HG02981 (cell line): ENCODE results near the gene ANKRD18B.
"Not testable (repeated sequence)": the region's sequence is repeated elsewhere in the genome, so short reads cannot be mapped to it uniquely, and the experiment has no call there.

Experiments
- ATAC-seq: cut with Tn5 transposase; IDR thresholded peaks from one replicate; pipeline ENCODE4 v1.9.1; 2021; ENCODE audit warnings: mild to moderate bottlenecking, moderate library complexity; ENCODE audit not compliant: unreplicated experiment

Gene ANKRD18B

DNA sequence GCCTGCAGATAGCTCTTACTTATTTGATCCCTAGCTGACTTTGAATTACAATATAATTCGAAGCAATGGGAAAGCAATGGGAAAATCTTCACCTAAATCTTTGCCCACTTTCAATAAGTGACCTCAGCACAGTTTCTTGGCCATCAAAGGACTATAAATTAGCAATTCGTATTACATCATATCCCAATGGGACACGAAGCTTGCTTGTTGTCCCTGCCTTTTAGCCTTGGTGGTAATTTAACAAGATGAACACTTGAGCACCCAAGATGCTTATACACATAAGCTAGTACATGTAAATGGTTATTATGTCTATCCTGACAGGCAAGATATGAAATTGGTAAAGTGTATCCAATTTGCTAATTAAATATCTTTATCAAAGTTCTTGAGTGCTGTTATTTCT, 9.9 kb downstream of the ANKRD18B start:
- not testable (repeated sequence) for ATAC-seq

GRCh38 chr9:33535541-33535940, 11.5 kb downstream of the ANKRD18B start:
- ATAC-seq, result no peak

DNA sequence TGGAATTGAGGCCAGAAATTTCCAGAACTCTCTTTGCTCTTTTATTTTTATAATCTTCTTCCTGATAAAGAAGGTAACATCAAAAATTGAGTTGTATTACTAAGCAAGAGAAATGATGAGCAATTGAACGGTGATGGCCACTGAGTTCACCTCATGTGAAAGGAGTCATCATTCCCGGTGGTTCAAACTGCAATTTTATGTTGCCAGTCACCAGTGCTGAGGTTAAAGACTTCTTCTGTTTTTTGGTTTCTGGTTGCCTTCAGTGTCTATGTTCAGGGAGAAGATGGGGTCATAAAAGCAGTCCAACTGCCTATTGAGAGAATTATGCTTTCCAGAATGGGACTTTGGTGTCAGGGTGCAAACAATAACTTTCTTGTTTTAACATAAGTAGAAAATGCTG, 19.4 kb downstream of the ANKRD18B start:
- not testable (repeated sequence) for ATAC-seq

DNA sequence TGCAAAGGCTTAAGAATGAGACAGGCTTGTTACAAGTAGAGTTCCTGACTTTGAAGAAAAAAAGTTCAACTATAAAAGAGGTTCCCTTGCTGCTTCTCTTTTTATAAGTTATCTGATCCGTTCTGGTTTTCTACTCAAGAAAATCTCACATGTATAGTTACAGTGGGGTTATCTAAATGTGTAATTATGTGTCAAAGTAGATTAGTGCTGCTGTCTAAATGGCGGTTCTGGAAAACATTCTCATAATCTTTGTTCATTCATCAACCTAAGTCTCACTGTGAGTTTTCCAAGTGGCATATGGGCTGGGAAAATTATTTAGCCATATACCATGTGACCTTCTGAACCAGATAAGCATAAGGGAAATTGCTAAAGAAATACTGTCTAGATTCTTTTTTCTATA, 21.7 kb downstream of the ANKRD18B start:
- not testable (repeated sequence) for ATAC-seq

GRCh38 chr9:33548816-33549215, 24.8 kb downstream of the ANKRD18B start:
- ATAC-seq, result not testable (repeated sequence)

GRCh38 chr9:33549418-33549817, 25.4 kb downstream of the ANKRD18B start:
- ATAC-seq, result not testable (repeated sequence)

DNA sequence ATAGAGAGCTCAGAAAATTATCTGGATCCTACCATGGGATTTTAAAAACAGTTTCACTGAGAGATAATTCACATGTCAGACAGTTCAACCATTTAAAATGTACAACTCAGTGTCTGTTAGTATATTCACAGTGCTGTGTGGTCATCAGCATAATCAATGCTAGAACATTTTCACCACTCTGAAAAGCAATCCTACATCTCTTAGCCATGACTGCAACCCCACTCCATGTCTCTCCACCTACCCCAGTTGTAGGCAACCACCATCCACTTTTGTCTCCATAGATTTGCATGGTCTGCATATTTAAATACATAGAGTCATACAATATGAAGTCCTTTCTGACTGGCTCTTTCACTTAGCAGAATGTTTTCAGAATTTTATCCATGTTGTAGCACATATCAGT, 27.1 kb downstream of the ANKRD18B start:
- ATAC-seq, result not testable (repeated sequence)

DNA sequence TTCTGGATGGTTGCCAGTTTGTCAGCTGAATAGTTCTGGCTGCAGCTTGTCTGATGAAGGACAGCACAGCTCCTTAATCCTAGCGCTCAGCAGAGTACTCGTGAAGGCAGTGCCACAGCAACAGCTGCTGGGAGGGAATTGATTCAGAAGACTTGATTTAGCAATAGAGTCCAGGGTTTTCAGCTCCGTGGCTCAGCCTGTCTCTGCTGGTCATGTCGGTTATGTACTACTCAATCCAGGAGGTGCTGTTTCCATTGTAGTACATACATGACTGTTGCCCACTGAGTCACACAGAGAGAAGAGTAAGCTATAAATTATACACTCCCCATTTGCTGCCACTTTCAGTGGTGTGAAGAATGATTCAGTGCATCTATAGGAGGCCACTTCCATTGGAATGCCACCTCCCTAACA, 28.3 kb downstream of the ANKRD18B start:
- ATAC-seq, result not testable (repeated sequence)

- ATAC-seq, result not testable (repeated sequence)
Measured at GRCh38 chr9:33560217-33560616, 36.2 kb downstream of the ANKRD18B start.

- not testable (repeated sequence) for ATAC-seq
Measured at GRCh38 chr9:33562196-33562595, 38.1 kb downstream of the ANKRD18B start.

DNA sequence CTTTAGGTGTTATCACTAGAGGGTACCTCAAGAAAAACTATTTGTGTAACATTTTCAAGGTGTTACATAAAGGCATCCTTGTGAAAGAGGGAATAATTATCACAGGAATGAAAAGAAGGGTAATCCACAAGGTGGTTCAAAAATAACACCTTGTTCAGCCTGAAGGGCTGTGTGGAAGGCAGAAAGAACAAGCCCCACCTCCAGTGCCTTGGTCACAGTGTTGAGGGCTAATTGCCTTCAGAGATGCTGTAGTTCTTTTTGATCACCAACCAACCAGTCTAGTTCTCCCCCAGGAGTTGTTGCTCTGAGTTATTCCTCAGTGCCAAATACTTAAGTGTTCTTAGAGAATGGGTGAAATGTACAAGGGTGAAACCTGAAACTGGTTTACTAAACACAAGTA, 43.7 kb downstream of the ANKRD18B start:
- not testable (repeated sequence) for ATAC-seq

DNA sequence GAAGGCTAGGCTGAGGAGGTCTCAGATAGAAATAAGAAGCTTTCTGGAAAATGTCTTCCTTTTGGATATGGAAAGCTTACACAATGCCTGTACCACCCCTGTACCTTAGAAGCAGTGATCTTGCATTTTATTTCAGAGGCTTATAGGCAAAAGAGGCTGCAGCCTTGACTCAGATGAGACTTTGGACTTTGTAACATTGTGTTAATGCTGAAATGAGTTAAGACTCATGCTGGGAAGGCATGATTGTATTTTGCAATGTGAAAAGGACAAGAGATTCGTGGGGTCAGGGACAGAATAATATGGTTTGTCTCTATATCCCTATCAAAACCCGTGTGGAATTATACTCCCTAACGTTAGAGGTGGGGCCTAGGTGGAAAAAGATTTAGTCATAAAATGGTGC, 53.7 kb downstream of the ANKRD18B start:
- ATAC-seq, result not testable (repeated sequence)

DNA sequence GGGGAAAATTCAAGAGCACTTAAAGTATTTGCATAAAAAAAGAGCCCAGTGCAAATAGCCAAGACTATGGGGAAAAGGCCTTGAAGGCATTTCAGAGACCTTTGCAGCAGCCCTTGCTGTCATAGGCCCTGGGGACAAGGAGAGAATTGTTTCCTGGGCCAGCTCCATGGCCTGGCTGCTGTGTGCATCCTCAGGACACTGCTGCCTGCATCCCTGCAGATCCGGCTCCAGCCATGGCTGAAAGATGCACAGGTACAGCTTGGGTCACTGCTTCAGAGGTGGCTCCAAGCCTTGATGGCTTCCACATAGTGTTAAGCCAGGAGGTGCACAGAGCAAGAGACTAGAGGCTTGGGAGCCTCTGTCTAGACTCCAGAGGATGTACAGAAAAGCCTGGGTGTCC, 55.9 kb downstream of the ANKRD18B start:
- ATAC-seq, result not testable (repeated sequence)

- ATAC-seq, result not testable (repeated sequence)
Measured at GRCh38 chr9:33582686-33583085, 58.6 kb downstream of the ANKRD18B start.

GRCh38 chr9:33586128-33586527, 62.1 kb downstream of the ANKRD18B start:
- ATAC-seq, result not testable (repeated sequence)

GRCh38 chr9:33587799-33588198, 63.7 kb downstream of the ANKRD18B start:
- not testable (repeated sequence) for ATAC-seq

DNA sequence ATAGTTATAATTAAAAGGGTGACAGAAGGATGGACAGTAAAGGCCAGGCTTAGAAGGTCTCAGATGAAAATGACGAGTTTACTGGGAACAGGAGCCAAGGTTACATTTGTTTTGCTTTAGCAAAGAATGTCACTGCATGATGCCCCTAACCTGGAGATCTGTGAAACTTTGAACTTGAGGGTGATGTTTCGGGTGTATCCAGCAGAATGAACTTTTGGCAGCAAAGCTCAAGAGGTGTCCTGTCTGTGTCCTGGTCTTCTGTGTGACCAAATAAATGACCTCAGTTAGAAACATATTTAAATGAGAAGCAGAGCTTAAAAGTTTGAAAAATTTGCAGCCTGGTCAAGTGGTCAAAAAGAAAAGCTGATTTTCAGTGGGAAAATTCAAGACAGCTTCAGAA, 64.8 kb downstream of the ANKRD18B start:
- ATAC-seq, result not testable (repeated sequence)

GRCh38 chr9:33590857-33591256, 66.8 kb downstream of the ANKRD18B start:
- not testable (repeated sequence) for ATAC-seq

DNA sequence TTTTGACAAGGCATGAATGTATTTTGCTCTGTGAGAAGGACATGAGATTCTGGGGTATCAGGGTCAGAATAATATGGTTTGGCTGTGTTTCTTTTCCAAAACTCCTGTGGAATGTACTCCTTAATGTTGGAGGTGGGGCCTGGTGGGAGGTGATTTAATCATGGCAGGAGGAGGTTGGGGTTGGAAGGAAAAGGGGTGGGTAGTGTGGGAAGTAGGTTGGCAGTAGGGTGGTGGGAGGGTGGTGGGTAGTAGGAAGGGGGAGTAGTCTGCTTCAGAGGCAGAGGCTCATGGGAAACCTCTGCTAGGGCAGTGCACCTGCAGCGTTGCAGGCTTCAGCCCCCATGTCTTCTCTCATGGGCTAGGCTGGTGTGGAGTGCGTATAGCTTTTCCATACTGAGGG, 72.9 kb downstream of the ANKRD18B start:
- ATAC-seq, result not testable (repeated sequence)

DNA sequence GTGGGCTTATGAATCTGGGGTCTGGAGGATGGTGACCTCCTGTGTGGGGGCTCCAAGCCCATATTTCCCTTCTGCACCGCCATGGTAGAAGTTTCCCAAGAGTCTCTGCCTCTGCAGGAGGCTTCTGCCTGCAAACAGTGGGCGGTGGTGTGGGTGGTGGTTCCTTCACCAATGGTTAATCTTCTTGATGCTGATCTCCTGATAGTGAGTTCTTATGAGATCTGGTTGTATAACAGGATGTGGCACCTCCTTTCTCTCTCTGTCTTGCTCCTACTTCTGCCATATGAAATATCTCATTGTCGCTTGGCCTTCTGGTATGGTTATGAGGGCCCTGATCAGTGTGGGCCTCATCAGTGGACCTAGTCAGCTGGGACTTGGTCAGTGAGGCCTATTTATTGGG, 73.3 kb downstream of the ANKRD18B start:
- ATAC-seq, result not testable (repeated sequence)

- not testable (repeated sequence) for ATAC-seq
Measured at GRCh38 chr9:33598796-33599379, 74.8 kb downstream of the ANKRD18B start.

- not testable (repeated sequence) for ATAC-seq
Measured at GRCh38 chr9:33600911-33601310, 76.9 kb downstream of the ANKRD18B start.

- ATAC-seq, result not testable (repeated sequence)
Measured at GRCh38 chr9:33604249-33604648, 80.2 kb downstream of the ANKRD18B start.
